Thoracic aorta (tissue), 2 donors: Measurements from ENCODE around the gene RABIF. TPM values are rescaled to one million over a fixed set of nuclear protein-coding genes. Genes with fewer than 3 reads are reported as not detected.
A peak's percentile ranks its signal among the peaks of the same experiment; 100 is the strongest.
"Not testable (repeated sequence)": the region's sequence is repeated elsewhere in the genome, so short reads cannot be mapped to it uniquely, and the experiment has no call there.

Experiments used
- ATAC-seq: fragments of 150-250 bp; one replicate; pipeline ENCODE4 v1.8.0; 2017; ENCODE audit warnings: low read depth; ENCODE audit not compliant: insufficient number of reproducible peaks, low FRiP score
- DNase-seq: peaks from one replicate; pipeline ENCODE4 v3.0.0-alpha.2; 2020; ENCODE audit warnings: low spot score
- H3K27ac ChIP-seq, 2 donors: fragments of 200-600 bp; sonication (generic); 1 replicate in 1 of 2; 2 replicates in 1 of 2; pipeline ENCODE4 v1.5.1; 2016; ENCODE audit warnings: mild to moderate bottlenecking in 2 of 2, moderate library complexity in 2 of 2
- H3K27me3 ChIP-seq: fragments of 200-600 bp; sonication (generic); replicated peaks from 2 replicates; pipeline ENCODE4 v1.6.0; 2016; ENCODE audit warnings: mild to moderate bottlenecking; ENCODE audit not compliant: insufficient read depth
- H3K36me3 ChIP-seq: fragments of 200-600 bp; sonication (generic); one replicate; pipeline ENCODE4 v1.5.1; 2016
- H3K4me1 ChIP-seq, 2 donors: fragments of 200-600 bp; sonication (generic); 1 replicate in 1 of 2; 2 replicates in 1 of 2; pipeline versions ENCODE4 v1.5.1 to v1.6.0; 2016; ENCODE audit warnings: low read depth in 2 of 2, mild to moderate bottlenecking in 1 of 2; ENCODE audit not compliant: control insufficient read depth in 1 of 2
- H3K4me3 ChIP-seq: fragments of 200-600 bp; sonication (generic); 2 replicates; pipeline ENCODE4 v1.5.1; 2016; ENCODE audit warnings: mild to moderate bottlenecking
- H3K9me3 ChIP-seq: fragments of 200-600 bp; sonication (generic); 2 replicates; pipeline ENCODE4 v1.5.1; 2016
- CTCF ChIP-seq: fragments of 200-600 bp; sonication (generic); IDR thresholded peaks from one replicate; pipeline ENCODE4 v1.5.1; 2019; ENCODE audit warnings: antibody characterized with exemption
- total RNA-seq, 2 donors: library from RNA; depleted of rRNA; stranded (reverse); fragments of >200 nt; gene quantifications; one replicate each; pipeline versions ENCODE4 v1.1.0 to v1.2.3, GENCODE V29; 2016

The RABIF gene
- 1 to 10 TPM; 5.0 to 6.0 TPM for total RNA-seq

- DNase-seq = peak; percentile 85
- no peak for TF ChIP-seq CTCF
- Histone ChIP-seq H3K4me1 (peaks cover 6 to 13% of the 10 kb centered on the region in 2 donors), H3K27ac (peak within 1 kb of the TSS; percentile 74 to 82), H3K36me3 (peaks cover 15% of the 10 kb centered on the region), H3K27me3 (no peaks in the 10 kb centered on the region), H3K4me3 (peak within 1 kb of the TSS; percentile 88), H3K9me3 (no peaks in the 10 kb centered on the region)
- peak; percentile 80 for ATAC-seq
Observed at GRCh38 chr1:202888531-202889360, at the start of gene RABIF. Gene RABIF, minus strand, starts transcription at chr1:202889149. Its CDS starts 51 bp downstream, at chr1:202889098.

GRCh38 chr1:202938287-202938925, 49.5 kb upstream of the RABIF start:
- no peak for DNase-seq
- H3K9me3 ChIP-seq = no peaks in the 10 kb centered on the region
- no peak for TF ChIP-seq CTCF
- H3K36me3 ChIP-seq = peaks cover 30% of the 10 kb centered on the region
- H3K4me3 ChIP-seq = no peak overlapping the region
- no peak for ATAC-seq
- no peaks in the 10 kb centered on the region for H3K27me3 ChIP-seq
- H3K27ac ChIP-seq = no peak overlapping the region
- no peaks in the 10 kb centered on the region for H3K4me1 ChIP-seq

GRCh38 chr1:202936409-202936808, 47.5 kb upstream of the RABIF start:
- H3K36me3 ChIP-seq = peaks cover 11% of the 10 kb centered on the region
- H3K27ac ChIP-seq, H3K27me3 ChIP-seq: not testable (repeated sequence)

GRCh38 chr1:202935844-202936243, 46.9 kb upstream of the RABIF start:
- Histone ChIP-seq H3K27ac (no peak overlapping the region), H3K4me3 (no peak overlapping the region), H3K36me3 (peaks cover 6% of the 10 kb centered on the region), H3K27me3 (no peaks in the 10 kb centered on the region), H3K9me3 (no peaks in the 10 kb centered on the region), H3K4me1 (no peaks in the 10 kb centered on the region)
- no peak for DNase-seq
- TF ChIP-seq CTCF = no peak
- ATAC-seq = no peak

More at GRCh38 chr1:202936409-202936808, 47.5 kb upstream of the RABIF start:
- H3K4me1 ChIP-seq, DNase-seq, H3K9me3 ChIP-seq, ATAC-seq, H3K4me3 ChIP-seq: not testable (repeated sequence)

GRCh38 chr1:202934755-202935154, 45.8 kb upstream of the RABIF start:
- no peaks in the 10 kb centered on the region for H3K4me1 ChIP-seq
- no peak for TF ChIP-seq CTCF
- H3K4me3 ChIP-seq = no peak overlapping the region
- ATAC-seq (no peak), DNase-seq (no peak)
- H3K27me3 ChIP-seq = no peaks in the 10 kb centered on the region
- no peaks in the 10 kb centered on the region for H3K9me3 ChIP-seq
- H3K36me3 ChIP-seq = no peaks in the 10 kb centered on the region
- H3K27ac ChIP-seq = no peak overlapping the region
